Uterus (tissue), 4 donors: ENCODE data around the gene DHDH. TPM values are rescaled to one million over a fixed set of nuclear protein-coding genes. Genes with fewer than 3 reads are reported as not detected.

Experiments
- DNase-seq, 2 donors: peaks; one replicate each; pipeline ENCODE4 v3.0.0-alpha.2; 2019 to 2020
- H3K27ac ChIP-seq, 2 donors: fragments of 200-600 bp; sonication (generic); 1 replicate in 1 of 2; 2 replicates in 1 of 2; pipeline ENCODE4 v1.5.1; 2016 to 2018
- H3K27me3 ChIP-seq, 2 donors: fragments of 200-600 bp; sonication (generic); one replicate each; pipeline ENCODE4 v1.5.1; 2018 to 2019; ENCODE audit warnings: control low read depth in 1 of 2
- H3K36me3 ChIP-seq, 2 donors: fragments of 200-600 bp; sonication (generic); one replicate each; pipeline ENCODE4 v1.5.1; 2019; ENCODE audit warnings: control low read depth in 1 of 2
- H3K4me1 ChIP-seq, 2 donors: fragments of 200-600 bp; sonication (generic); one replicate each; pipeline ENCODE4 v1.5.1; 2018 to 2019; ENCODE audit warnings: control low read depth in 1 of 2
- H3K4me3 ChIP-seq, 2 donors: fragments of 200-600 bp; sonication (generic); 1 replicate in 1 of 2; 2 replicates in 1 of 2; pipeline ENCODE4 v1.5.1; 2018 to 2019; ENCODE audit warnings: mild to moderate bottlenecking in 1 of 2
- H3K9me3 ChIP-seq, 2 donors: fragments of 200-600 bp; sonication (generic); one replicate each; pipeline ENCODE4 v1.5.1; 2019; ENCODE audit warnings: control low read depth in 1 of 2
- CTCF ChIP-seq, 4 experiments: fragments of 200-600 bp in 2 of 4; fragments of 450-650 bp in 2 of 4; sonication (generic) in 2 of 4; IDR thresholded peaks; one replicate each; pipeline ENCODE4 v1.5.1; 2016 to 2019; ENCODE audit warnings: antibody characterized with exemption in 4 of 4, mild to moderate bottlenecking in 2 of 4, moderate library complexity in 1 of 4
- POLR2A ChIP-seq, 2 donors: fragments of 450-650 bp; IDR thresholded peaks; one replicate each; pipeline ENCODE4 v1.6.1; 2016; ENCODE audit warnings: antibody characterized with exemption in 2 of 2, mild to moderate bottlenecking in 1 of 2, moderate library complexity in 1 of 2
- intact Hi-C: fragments of 100-400 bp; cut with DNase I; formaldehyde crosslinking; loops from one replicate; pipeline ENCODE4 v1.15.1; 2023; ENCODE audit warnings: low total_unique reads
- total RNA-seq, 4 donors: library from RNA; depleted of rRNA in 3 of 4; stranded (reverse); fragments of >200 nt in 3 of 4; gene quantifications; one replicate each; pipeline versions ENCODE4 v1.1.0 to v1.2.4, GENCODE V29; 2014 to 2023
- donor health status: DM: yes; HTN: yes; CAD: no.

DHDH gene
- total RNA-seq, 4 donors from 2014 or later = 0.41 to 0.95 TPM; not detected in 2

DNA sequence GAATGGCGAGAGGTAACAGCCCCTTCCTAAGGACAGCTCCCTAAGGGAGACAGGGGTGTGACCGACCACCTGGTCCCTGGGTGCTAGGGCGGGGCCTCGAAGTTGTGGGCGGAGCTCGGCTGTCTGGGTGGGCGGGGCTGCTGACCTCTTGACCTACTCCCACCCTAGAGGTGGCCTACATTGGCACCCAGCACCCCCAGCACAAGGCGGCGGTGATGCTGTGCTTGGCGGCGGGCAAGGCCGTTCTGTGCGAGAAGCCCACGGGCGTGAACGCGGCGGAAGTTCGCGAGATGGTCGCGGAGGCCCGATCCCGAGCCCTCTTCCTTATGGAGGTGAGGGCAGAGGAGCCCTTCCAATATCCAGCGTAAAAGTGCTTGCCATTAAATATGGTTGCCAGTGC is 2.4 kb downstream of the DHDH start:
- no peaks in the 10 kb centered on the region for H3K27me3 ChIP-seq
- no peak for DNase-seq
- no peak overlapping the region for H3K27ac ChIP-seq
- no peak overlapping the region for H3K4me3 ChIP-seq
- H3K9me3 ChIP-seq = no peaks in the 10 kb centered on the region
- intact Hi-C loops = no loop called here
- no peaks in the 10 kb centered on the region for H3K4me1 ChIP-seq
- H3K36me3 ChIP-seq = no peaks in the 10 kb centered on the region
- TF ChIP-seq CTCF (IDR thresholded peaks at IDR 0.05) = no peak
- TF ChIP-seq POLR2A (IDR thresholded peaks at IDR 0.05) = no peak

GRCh38 chr19:48938256-48938655 is 4.8 kb downstream of the DHDH start:
- Histone ChIP-seq H3K4me1 (no peaks in the 10 kb centered on the region), H3K27ac (no peak overlapping the region), H3K4me3 (no peak overlapping the region), H3K36me3 (no peaks in the 10 kb centered on the region), H3K27me3 (no peaks in the 10 kb centered on the region), H3K9me3 (no peaks in the 10 kb centered on the region)
- intact Hi-C loops = no loop called here
- no peak for TF ChIP-seq POLR2A (IDR thresholded peaks at IDR 0.05)
- TF ChIP-seq CTCF (IDR thresholded peaks at IDR 0.05) = no peak
- DNase-seq = no peak

DNA sequence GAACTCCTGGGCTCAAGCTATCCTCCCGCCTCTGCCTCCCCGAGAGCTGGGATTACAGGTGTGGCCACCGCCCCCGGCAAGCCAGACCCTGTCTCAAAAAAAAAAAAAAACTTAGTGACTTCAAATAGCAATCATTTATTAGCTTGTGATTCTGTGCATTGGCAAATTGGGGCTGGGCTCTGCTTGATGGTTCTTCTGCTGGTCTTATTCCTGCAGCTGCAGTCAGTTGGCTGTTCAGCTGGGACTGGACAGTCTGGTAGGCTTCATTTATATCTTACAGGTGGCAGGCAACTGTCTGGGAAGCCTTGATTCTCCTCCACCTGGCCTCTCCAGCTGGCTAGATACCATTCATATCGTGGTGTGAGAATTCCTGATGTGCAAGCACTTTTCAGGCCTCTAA is 7.4 kb downstream of the DHDH start:
- no peaks in the 10 kb centered on the region for H3K9me3 ChIP-seq
- H3K4me1 ChIP-seq = no peaks in the 10 kb centered on the region
- intact Hi-C loops = no loop called here
- no peaks in the 10 kb centered on the region for H3K27me3 ChIP-seq
- TF ChIP-seq POLR2A (IDR thresholded peaks at IDR 0.05) (no peak), CTCF (IDR thresholded peaks at IDR 0.05) (no peak)
- no peak overlapping the region for H3K27ac ChIP-seq
- no peaks in the 10 kb centered on the region for H3K36me3 ChIP-seq
- H3K4me3 ChIP-seq = no peak overlapping the region
- no peak for DNase-seq

- no peak overlapping the region for H3K27ac ChIP-seq
- H3K9me3 ChIP-seq = no peaks in the 10 kb centered on the region
- H3K27me3 ChIP-seq = no peaks in the 10 kb centered on the region
- no peak for DNase-seq
- H3K36me3 ChIP-seq = no peaks in the 10 kb centered on the region
- TF ChIP-seq CTCF (IDR thresholded peaks at IDR 0.05) = no peak
- TF ChIP-seq POLR2A (IDR thresholded peaks at IDR 0.05) = no peak
- H3K4me1 ChIP-seq = no peaks in the 10 kb centered on the region
- intact Hi-C loops = no loop called here
- no peak overlapping the region for H3K4me3 ChIP-seq
Observed at GRCh38 chr19:48943081-48943480, 9.6 kb downstream of the DHDH start.

DNA sequence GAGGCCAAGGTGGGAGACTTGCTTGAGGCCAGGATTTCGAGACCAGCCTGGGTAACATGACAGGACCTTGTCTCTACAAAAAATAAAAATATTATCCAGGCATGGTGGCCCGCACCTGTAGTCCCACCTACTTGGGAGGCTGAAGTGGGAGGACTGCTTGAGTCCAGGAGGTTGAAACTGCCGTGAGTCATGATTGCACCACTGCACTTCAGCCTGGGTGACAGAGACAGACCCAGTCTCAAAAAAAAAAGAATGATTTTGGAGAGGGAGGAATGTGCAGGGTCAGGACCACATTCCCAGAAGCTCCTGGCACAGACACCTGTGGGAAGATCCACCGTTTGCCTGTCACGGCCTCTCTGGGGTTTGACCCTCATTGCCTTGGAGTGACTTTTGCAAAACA is 11.9 kb downstream of the DHDH start:
- Histone ChIP-seq H3K27ac (no peak overlapping the region), H3K4me1 (no peaks in the 10 kb centered on the region), H3K4me3 (no peak overlapping the region), H3K27me3 (no peaks in the 10 kb centered on the region), H3K9me3 (no peaks in the 10 kb centered on the region), H3K36me3 (no peaks in the 10 kb centered on the region)
- no peak for DNase-seq
- intact Hi-C loops = no loop called here
- TF ChIP-seq CTCF (IDR thresholded peaks at IDR 0.05) (no peak), POLR2A (IDR thresholded peaks at IDR 0.05) (no peak)
